T-helper 2 cell treated with Interferon-gamma antibody and Interleukin-4, amounts not matched to agents 100 ng/mL and 5 ng/mL, for 36 hours (primary cell): ENCODE data around the gene TTC39C. TPM values are rescaled to one million over a fixed set of nuclear protein-coding genes. Genes with fewer than 3 reads are reported as not detected.
"Not testable (repeated sequence)": the region's sequence is repeated elsewhere in the genome, so short reads cannot be mapped to it uniquely, and the experiment has no call there.

Experiments used
- intact Hi-C: fragments of 100-400 bp; cut with micrococcal nuclease; formaldehyde crosslinking; loops from one replicate; pipeline ENCODE4 v1.15.1; 2023
- total RNA-seq: library from RNA; stranded (reverse); gene quantifications from 2 replicates; pipeline ENCODE4 v1.2.3, GENCODE V29; 2022

The TTC39C gene
- total RNA-seq, 1 donor from 2014 or later: 68.1 TPM

DNA sequence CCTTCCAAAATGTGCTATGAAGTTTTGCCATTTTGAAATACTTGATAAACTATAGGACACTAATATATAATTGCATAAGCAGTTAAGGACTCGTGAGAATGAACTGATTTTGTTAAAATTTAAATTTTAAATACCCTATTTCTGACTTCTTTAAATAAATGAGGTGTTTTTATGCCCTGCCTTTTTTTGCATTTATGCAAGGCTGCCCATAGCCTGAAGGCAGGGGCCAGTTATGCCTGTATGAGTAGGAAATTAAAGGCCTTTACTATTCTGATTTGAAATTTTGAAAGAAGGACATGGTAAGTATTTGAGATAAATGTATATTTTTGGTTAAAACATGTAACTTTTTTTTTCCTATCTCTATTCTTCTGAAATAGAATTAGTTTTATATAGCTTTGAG is 33.7 kb downstream of the TTC39C start:
- intact Hi-C loops: no loop called here

DNA sequence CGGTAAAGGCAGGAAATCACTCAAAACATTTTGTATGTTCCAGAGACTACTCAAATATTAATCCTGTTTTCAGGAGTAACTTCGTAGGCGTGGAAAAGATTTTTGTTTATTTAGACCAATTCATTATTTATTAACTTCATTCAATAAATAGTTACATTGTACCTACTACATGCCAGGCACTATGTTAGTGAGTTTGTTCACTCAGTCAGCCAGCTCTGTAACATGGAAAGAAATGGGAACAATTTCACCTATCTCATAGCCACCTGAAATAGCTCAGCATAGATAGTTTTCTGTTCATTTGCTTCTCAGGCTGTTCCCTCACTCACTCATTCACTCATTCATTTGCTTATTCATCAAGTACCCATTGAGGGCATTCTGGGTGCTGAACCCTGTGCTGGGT is 34.6 kb downstream of the TTC39C start:
- intact Hi-C loops: no loop called here

DNA sequence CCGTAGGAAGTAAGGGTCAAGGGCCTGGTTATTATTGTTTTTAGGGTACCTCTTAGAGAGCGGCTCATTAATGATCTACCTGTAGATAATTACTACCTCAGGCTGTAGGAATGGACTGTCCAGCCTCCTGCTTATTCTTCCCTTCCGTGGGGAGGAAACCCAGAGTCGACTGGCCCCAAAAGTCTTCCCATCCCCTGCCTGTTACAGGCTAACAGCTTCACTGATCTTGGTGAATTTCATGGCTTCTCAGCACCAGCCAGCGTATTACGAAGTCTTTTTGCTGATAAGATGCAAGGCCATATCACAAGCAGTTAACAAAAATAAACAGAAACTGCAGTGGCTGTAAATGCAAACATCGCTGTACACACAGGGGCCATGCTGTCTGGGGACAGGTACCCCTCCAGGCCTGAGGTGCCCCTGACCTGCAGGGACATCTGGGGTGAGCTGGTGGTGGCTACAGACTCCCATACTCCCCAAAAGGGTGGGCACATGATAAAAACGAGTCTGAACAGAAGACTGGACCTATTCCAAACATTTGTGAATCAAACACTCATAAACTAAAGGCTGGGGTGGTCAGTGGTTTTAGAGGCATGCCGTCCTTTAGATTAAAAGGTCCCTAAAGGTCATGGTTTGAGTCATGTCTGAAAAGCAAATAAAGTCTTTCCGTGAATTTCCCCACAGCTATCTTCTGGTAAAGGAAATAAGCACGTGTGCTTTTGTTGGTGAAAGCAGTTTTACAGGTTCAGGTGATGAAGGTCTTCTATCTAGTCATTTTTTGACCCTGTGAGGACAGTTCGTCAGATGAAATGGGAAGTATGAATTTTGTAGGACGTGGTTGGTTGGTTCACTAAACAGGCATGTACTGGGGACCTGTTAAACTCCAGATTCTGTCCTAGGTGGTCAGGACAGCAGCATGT is 36.7 kb downstream of the TTC39C start:
- intact Hi-C loops: loop anchor here (5.0 kb wide), 1 partner anchor 34 kb away; no protein-coding TSS in a partner anchor

DNA sequence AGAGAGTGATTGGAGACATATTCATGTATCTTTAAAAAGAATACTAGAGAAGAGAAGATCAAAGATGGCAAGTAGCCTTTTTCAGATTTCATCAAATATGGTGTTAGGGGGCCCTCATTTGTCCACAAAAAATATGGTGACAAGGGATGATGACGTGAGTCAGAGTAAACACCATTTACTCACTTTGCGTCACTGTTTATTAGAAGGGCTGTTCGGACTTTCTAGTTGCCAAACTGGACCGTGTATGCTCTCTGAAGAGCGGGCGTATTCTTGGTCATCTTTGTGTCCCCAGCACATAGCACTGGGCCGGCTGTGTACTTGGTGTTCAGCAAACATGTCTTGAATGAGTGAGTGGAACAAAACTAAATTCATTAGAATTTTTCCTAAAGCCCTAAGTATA is 37.5 kb downstream of the TTC39C start:
- intact Hi-C loops: loop anchor here (5.0 kb wide), 1 partner anchor 35 kb away; no protein-coding TSS in a partner anchor

DNA sequence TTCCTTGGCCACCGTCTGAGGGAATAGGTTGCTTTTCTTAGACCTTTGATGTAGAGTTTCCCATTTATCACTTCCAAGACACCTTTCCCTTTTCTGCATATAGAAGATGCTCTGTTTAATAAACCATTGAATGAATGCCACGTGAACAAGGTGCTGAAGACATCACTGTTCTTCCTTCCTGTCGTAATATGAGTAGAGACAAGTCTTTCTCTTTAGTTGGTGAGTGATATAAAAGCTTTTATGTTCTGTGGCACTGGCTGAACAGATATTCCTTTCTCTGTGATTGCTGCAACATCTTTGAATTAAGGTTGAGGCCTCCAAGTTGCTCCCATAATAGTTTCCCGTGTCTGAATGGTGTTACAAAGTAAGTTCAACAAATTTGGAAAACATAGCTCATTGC is 38.7 kb downstream of the TTC39C start:
- intact Hi-C loops: loop anchor here (5.0 kb wide), 1 partner anchor 36 kb away; no protein-coding TSS in a partner anchor

DNA sequence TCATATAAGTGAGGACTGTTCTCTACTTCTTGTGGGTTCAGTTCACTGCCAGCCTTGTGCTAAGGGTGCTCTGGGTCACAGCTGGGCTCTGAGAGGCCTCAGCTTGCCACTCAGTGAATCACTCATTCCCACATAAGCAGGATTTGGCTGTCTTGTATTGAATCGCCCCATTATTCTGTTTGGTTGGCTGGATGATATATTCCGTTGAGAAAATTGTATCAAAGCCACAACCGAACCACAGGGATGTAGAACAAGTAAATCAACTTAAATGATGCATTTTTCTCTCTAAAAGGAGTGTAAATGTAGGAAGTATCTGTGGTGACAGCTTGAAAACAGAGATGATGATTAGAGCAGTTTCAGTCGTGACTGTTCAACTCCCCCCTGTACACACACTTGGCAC is 39.6 kb downstream of the TTC39C start:
- intact Hi-C loops: loop anchor here (5.0 kb wide), 1 partner anchor 37 kb away; no protein-coding TSS in a partner anchor

DNA sequence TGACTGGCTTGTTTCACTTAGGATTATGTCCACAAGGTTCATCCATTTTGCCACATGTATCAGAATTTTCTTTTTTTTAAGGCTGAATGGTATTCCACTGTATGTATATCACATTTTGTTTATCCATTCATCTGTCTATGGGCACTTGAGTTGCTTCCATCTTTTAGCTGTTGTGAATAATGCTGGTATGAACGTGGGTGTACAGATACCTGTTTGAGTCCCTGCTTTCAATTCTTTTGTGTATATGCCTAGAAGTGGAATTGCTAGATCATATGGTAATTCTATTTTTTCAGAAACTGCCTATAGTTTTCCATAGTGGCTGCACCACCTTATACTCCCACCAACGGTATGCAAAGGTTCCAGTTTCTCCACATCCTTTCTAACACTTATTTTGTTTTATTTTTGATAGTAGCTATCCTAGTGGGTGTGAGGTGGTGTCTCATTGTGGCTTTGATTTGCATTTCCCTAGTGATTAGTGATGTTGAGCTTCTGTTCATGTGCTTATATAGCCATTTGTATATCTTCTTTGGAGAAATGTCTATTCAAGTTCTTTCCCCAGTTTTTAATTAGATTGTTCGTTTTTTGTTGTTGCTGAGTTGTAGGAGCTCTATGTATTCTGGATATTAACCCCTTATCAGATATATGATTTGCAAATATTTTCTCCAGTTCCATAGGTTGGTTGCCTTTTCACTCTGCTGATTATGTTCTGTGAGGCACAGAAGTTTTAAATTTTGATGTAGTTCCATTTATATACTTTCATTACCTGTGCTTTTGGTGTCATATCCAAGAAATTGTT is 40.7 kb downstream of the TTC39C start:
- intact Hi-C loops: no loop called here

DNA sequence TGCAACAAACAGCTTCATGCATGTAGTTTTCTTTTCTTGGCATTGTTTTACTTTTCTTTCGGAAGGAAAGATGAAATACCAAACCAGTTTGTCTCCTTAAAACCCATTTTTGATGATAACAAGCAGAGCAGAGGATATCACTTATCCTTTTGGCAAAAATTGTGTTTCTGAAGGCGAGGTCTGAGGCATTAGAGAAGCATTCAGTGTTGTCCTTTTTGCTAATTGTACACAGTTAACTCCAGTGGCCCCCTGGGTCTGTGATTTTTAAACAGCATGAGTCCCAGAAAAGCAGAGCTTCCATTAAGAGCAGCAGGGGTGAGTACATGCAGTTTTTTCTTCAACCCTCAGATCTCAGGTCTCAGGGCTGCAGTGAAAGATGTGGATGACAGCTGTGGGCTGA is 41.3 kb downstream of the TTC39C start:
- intact Hi-C loops: no loop called here

DNA sequence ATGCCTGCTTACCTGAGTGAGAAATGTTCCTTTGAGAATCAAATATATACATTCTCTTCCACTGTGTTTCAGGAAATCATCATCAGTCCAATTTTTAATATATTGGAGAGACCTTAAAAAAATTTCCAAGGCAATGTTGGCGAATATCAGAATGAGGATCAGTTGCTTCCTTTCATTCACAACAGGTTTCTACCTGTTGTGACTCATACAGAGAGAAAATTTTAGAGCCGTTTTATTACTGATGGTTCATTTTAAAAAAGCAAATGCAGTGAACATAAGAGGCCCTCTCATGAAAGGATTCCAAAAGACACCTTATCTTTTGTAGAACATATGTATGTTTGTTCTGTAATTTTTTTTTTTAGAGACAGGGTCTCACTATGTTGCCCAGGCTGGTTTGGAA is 42.0 kb downstream of the TTC39C start:
- intact Hi-C loops: no loop called here

DNA sequence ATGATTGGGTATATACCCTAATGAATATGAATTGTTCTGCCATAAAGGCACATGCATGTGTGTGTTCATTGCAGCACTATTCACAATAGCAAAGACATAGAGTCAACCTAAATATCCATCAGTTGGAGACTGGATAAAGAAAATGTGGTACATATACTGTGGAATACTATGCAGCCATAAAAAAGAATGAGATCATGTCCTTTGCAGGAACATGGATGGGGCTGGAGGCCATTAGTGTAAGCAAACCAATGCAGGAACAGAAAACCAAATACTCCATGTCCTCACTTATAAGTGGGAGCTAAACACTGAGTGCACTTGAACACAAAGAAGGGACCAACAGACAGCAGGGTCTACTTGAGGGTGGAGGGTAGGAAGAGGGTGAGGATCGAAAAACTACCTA is 43.2 kb downstream of the TTC39C start:
- intact Hi-C loops: no loop called here

DNA sequence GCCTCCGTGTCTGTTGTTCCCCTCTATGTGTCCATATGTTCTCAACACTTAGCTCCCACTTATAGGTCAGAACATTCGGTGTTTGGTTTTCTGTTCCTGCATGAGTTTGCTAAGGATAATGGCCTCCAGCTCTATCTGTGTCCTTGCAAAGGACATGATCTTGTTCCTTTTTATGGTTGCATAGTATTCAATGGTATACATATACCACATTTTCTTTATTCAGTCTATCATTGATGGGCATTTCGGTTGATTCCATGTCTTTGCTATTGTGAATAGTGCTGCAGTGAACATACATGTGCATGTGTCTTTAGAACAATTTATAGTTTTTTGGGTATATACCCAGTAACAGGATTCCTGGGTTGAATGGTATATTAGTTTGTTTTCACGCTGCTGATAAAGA is 44.8 kb downstream of the TTC39C start:
- intact Hi-C loops: not testable (repeated sequence)

DNA sequence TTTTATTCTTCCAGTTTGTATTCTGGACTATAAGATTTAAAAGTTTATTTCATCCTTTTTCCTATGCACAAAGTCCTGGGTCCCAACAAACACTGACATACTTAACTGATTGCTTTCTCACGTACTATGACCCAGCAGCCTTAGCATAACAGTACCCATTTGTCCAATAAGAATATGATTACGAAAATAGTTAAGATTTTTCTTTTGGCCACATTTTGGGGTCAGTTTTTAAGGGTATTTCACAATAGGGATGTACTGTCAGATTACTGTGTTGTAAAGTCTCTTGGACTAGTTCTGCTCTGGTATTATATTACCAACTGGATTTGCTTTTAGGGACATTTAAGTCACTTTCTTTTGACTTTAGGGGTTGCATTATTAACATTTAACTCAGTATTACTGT is 46.1 kb downstream of the TTC39C start:
- intact Hi-C loops: no loop called here

DNA sequence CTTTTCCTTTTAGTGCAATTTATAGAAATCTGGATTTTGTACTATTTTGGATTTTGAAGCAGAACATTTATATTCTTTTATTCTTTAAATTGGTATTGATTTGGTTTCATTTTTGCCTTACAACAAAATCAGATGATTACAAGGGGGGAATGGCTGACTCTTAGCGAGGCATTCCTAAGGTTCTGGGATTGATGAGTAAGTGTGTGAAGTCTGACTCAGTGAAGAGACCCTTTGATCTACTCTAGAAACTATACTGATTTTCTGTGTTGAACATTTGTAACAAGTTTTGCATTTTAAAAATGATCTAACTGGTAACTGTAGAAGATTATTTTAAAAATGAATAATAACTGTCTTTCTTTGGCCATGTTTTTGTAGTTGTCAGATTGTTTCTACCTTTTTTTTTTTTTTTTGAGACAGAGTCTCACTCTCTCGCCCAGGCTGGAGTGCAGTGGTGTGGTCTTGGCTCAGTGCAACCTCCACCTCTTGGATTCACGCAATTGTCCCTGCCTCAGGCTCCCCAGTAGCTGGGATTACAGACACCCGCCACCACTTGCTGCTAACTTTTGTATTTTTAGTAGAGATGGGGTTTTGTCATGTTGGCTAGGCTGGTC is 48.7 kb downstream of the TTC39C start:
- intact Hi-C loops: no loop called here

DNA sequence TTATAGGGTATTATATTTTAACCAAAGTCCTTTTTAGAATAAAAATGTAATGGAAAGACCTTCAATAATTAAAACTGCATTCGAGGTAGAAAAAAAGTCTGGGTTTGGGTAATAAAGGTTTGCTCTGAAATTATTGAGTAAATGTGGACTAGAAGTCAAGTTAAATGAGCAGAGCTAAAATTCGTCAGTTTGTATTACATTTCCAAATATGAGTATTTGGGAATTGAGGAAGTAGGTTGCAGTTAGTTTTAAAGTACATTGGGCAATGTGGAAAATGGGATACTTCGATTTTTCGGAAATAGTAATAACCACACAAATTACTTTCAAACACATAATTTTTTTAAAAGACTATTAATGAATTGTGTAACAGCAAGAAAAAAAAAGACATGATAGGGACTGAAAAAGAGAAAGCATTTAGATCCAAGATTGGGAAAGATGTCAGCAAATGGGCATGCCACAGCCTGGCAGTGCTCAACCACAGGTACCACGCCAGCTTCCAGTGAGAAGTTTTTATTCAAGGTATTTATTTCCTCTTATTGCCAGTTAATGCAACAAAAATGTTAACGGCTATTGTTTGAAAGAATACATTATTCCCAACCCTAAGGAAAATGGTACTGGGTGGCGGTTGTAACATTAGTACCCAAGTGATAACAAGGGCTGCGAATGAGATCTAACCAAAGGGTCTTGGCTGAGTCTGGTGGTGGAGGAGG is 50.0 kb downstream of the TTC39C start:
- intact Hi-C loops: no loop called here

DNA sequence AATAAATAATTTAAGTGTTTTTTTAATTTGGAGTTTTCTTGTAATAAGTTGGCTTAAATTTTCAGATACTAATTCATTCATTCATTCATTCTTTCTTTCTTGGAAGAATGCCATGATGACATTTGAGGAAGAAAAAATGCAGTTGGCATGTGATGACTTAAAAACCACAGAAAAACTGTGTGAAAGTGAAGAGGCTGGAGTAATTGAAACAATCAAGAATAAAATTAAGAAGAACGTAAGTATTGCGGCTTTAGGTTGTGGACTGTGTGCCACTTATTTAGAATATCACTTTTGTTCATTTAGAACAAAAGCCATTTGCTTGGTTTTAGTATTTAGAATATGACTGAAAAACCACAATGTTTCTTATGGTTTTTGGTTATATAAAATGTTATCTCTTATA is 51.4 kb downstream of the TTC39C start:
- intact Hi-C loops: no loop called here

DNA sequence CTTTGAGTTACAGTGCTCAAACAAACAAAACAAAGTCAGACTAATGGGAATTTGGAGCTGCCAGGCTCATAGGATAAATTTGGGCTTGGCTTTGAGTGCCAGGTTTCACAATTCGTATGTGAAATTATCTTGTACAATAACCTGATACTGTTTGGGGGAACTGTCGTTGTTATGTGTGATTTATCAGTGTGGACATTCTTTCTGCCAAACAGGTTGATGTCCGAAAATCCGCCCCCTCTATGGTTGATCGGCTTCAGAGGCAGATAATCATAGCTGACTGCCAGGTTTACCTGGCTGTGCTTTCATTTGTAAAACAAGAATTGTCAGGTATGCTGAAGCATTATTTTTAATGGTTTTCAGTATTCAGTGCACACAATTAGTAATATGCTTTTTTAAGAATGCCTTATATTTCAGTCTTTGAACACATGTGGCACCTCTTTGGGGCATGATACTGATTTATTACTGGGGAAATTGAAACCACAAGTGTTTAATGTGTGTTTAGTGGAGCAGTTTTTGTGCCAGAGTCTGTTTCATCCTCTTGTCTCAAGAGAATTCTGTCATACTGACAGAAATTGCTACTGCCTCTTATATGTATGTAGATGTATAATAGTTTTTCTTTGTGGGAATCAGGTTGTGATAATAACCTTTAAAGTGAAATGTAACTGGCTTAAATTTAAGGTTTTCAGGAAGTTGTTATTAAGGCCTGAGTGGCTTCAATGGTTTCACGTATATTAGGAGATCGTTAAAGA is 54.6 kb downstream of the TTC39C start:
- intact Hi-C loops: no loop called here

DNA sequence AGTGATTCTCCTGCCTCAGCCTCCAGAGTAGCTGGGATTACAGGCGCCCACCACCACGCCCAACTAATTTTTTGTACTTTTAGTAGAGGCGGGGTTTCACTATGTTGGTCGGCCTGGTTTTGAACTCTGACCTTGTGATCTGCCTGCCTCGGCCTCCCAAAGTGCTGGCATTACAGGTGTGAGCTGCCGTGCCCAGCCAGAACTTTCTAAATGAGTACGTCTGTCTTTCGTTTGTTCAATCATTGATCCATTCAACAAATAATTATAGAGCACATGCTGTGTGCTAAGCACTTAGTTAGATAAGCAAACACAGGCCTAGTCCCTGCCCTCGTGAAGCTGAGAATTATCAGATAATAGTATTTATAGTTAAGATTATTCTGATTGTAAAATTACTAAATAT is 56.5 kb downstream of the TTC39C start:
- intact Hi-C loops: no loop called here

DNA sequence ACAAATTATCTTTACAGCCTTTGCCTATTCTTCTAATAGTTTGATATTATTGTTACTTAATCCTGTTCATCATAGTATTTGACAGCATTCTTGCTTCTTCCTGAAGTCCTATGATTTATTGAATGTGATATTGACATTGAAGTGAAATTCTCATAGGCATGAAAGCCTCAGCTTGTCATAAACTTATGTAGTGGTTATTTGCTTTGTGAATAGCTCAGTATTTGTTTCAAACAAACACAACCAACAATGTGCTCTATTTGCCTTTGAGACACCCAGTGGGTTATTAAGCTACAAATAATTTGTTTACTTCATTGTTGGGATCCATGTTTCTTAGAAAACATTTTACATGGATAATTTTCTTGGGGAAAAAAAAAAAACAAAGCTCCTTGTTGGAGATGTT is 57.2 kb downstream of the TTC39C start:
- intact Hi-C loops: no loop called here

DNA sequence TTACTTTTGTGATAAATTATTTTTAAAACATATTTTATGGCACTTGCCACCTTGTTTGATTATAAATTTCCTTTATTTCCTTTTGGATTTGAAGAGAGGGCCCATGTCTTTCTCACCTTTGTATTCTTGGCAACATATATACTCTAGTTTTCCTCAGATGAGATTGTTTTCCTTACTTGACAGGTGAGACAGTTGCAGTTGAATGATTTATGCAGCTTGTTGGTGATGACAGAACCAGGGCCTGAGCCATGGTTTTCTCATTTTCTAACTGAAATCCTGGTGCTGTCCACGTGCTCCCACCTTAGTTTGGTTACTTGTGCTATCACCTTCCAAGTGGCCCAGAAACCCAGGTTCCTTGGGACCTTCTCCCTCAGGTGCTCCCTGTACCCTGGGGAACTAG is 58.2 kb downstream of the TTC39C start:
- intact Hi-C loops: no loop called here

DNA sequence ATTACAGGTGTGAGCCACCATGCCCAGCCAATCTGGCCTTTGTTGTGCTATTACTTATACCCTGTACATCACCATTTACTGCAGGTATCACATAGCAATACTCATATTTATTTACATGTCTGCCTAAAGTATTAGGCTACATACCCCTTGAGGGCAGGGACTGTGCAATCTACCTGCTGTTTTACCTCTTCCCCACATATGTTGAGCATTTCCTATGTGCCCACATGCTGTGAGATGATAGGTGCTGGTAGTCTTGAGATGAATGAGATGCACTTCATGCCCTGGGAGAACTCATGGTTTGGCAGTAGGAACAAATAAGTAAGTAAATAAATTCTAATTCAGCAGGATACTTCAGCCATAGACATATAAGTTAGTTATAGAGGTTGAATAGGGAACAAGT is 59.2 kb downstream of the TTC39C start:
- intact Hi-C loops: no loop called here
